ENCODE results near the gene S100A4. TPM values are rescaled to one million over a fixed set of nuclear protein-coding genes. Genes with fewer than 3 reads are reported as not detected.

S100A4 gene
- total RNA-seq, 1 experiment from 2014 or later: 384 TPM

DNA sequence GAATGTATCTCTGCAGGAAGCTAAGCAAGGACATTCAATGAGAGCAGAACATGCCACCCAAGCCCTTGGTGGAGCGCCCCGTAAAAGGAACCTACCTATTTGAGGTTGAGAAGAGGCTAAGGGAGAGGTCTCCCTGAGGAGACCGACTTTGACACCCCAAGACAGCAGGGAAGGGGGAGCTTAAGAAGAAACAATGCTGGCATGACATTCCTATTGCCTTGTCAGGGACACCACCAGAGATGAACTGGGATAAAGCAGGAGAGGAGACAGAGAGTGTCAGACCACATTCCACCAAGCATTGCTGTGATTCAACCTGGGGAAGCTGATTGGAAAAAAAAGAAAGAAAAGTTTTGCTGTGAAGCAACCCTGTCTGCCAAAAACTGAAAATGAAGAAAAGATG, 33.3 kb upstream of the S100A4 start:
- BruUV-seq (replicated peaks): no TSS peak
- TF ChIP-seq SIN3A (IDR thresholded peaks at IDR 0.05; ENCODE audit: low read depth): no peak
- TF ChIP-seq, protein P1, sequence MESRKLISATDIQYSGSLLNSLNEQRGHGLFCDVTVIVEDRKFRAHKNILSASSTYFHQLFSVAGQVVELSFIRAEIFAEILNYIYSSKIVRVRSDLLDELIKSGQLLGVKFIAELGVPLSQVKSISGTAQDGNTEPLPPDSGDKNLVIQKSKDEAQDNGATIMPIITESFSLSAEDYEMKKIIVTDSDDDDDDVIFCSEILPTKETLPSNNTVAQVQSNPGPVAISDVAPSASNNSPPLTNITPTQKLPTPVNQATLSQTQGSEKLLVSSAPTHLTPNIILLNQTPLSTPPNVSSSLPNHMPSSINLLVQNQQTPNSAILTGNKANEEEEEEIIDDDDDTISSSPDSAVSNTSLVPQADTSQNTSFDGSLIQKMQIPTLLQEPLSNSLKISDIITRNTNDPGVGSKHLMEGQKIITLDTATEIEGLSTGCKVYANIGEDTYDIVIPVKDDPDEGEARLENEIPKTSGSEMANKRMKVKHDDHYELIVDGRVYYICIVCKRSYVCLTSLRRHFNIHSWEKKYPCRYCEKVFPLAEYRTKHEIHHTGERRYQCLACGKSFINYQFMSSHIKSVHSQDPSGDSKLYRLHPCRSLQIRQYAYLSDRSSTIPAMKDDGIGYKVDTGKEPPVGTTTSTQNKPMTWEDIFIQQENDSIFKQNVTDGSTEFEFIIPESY (IDR thresholded peaks at IDR 0.05; ENCODE audit: extremely low read depth, insufficient replicate concordance, low read length): no peak
- no peak for TF ChIP-seq SP1 (IDR thresholded peaks at IDR 0.05; ENCODE audit: low read depth)
- TF ChIP-seq CBX3 (IDR thresholded peaks at IDR 0.05; ENCODE audit: low read depth): no peak
- no peak for TF ChIP-seq EGR1 (IDR thresholded peaks at IDR 0.05; ENCODE audit: low read depth)
- TF ChIP-seq ZFX (IDR thresholded peaks at IDR 0.05): no peak
- TF ChIP-seq, protein P2, sequence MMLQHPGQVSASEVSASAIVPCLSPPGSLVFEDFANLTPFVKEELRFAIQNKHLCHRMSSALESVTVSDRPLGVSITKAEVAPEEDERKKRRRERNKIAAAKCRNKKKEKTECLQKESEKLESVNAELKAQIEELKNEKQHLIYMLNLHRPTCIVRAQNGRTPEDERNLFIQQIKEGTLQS (IDR thresholded peaks at IDR 0.05): no peak
- TF ChIP-seq, protein P3, sequence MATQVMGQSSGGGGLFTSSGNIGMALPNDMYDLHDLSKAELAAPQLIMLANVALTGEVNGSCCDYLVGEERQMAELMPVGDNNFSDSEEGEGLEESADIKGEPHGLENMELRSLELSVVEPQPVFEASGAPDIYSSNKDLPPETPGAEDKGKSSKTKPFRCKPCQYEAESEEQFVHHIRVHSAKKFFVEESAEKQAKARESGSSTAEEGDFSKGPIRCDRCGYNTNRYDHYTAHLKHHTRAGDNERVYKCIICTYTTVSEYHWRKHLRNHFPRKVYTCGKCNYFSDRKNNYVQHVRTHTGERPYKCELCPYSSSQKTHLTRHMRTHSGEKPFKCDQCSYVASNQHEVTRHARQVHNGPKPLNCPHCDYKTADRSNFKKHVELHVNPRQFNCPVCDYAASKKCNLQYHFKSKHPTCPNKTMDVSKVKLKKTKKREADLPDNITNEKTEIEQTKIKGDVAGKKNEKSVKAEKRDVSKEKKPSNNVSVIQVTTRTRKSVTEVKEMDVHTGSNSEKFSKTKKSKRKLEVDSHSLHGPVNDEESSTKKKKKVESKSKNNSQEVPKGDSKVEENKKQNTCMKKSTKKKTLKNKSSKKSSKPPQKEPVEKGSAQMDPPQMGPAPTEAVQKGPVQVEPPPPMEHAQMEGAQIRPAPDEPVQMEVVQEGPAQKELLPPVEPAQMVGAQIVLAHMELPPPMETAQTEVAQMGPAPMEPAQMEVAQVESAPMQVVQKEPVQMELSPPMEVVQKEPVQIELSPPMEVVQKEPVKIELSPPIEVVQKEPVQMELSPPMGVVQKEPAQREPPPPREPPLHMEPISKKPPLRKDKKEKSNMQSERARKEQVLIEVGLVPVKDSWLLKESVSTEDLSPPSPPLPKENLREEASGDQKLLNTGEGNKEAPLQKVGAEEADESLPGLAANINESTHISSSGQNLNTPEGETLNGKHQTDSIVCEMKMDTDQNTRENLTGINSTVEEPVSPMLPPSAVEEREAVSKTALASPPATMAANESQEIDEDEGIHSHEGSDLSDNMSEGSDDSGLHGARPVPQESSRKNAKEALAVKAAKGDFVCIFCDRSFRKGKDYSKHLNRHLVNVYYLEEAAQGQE (IDR thresholded peaks at IDR 0.05; ENCODE audit: low read depth): no peak
- TF ChIP-seq TCF7L2 (IDR thresholded peaks at IDR 0.05; ENCODE audit: borderline replicate concordance, extremely low read depth, insufficient read depth, insufficient read length): no peak
- TF ChIP-seq RAD21 (IDR thresholded peaks at IDR 0.05; ENCODE audit: low read depth): no peak
- TF ChIP-seq, protein P4, sequence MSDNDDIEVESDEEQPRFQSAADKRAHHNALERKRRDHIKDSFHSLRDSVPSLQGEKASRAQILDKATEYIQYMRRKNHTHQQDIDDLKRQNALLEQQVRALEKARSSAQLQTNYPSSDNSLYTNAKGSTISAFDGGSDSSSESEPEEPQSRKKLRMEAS (IDR thresholded peaks at IDR 0.05): no peak
- no peak for TF ChIP-seq POLR2A (IDR thresholded peaks at IDR 0.05; ENCODE audit: borderline replicate concordance, extremely low read depth, insufficient read depth, insufficient read length)
- ChIA-PET RAD21 (ENCODE audit: low non-redundant PET in 1 of 2, low total read pairs in 2 of 2, uncharacterized antibody in 2 of 2, unreplicated experiment in 2 of 2) (no interaction called here), POLR2A (interaction anchor here (1.0 to 1.1 kb wide), 2 partner anchors 13 to 48 kb away, joined by 3 to 4 read pairs; partner anchors contain the start of gene S100A13), CTCF (interaction anchor here (1.1 to 2.2 kb wide), 2 partner anchors 11 to 25 kb away, joined by 3 to 8 read pairs; no protein-coding TSS in a partner anchor)
- DNase-seq (ENCODE audit: low read depth, low spot score): no peak
- H3K36me3 ChIP-seq (ENCODE audit: control insufficient read depth in 1 of 2, insufficient read depth in 2 of 2, low read length in 2 of 2): no peaks in the 10 kb centered on the region
- H3K9ac ChIP-seq (ENCODE audit: low read length): no peak overlapping the region
- no peaks in the 10 kb centered on the region for H3K9me2 ChIP-seq (ENCODE audit: insufficient read depth)
- H3K9me3 ChIP-seq (ENCODE audit: control insufficient read depth in 1 of 2, insufficient read depth in 1 of 2, low read depth in 1 of 2, low read length in 2 of 2): no peaks in the 10 kb centered on the region
- H2AFZ ChIP-seq (ENCODE audit: low read depth, low read length, poor library complexity, severe bottlenecking): no peak overlapping the region
- no peak overlapping the region for H3K27ac ChIP-seq (ENCODE audit: low read depth, low read length)
- intact Hi-C loops (cut with micrococcal nuclease): no loop called here
- H3K27me3 ChIP-seq (ENCODE audit: insufficient read depth, low read length): no peaks in the 10 kb centered on the region
- peaks cover 4 to 25% of the 10 kb centered on the region in 2 experiments; a peak in 3 of 4 replicates for H3K4me1 ChIP-seq (ENCODE audit: control insufficient read depth in 1 of 2, insufficient read depth in 2 of 2, low read length in 2 of 2)
- no peaks in the 10 kb centered on the region for H3K79me2 ChIP-seq (ENCODE audit: insufficient read depth, low read length)
- no peak overlapping the region for H3K4me3 ChIP-seq (replicated peaks in 1 of 2; ENCODE audit: low read depth in 1 of 2, low read length in 2 of 2)
- no peak for ATAC-seq
- H4K20me1 ChIP-seq (ENCODE audit: insufficient read depth): no peaks in the 10 kb centered on the region
- H3K4me2 ChIP-seq (ENCODE audit: low read length): no peak overlapping the region
